Adipocyte (in vitro differentiated cells): Measurements from ENCODE around the gene TEX35.

Experiments
- DNase-seq: peaks from one replicate; pipeline ENCODE4 v3.0.0-alpha.2; 2015; ENCODE audit warnings: low read depth
- H3K27me3 ChIP-seq: replicated peaks from 2 replicates; pipeline ENCODE4 v1.7.0; 2013; ENCODE audit warnings: mild to moderate bottlenecking, low read length, moderate library complexity; ENCODE audit not compliant: control insufficient read depth, insufficient read depth
- H3K36me3 ChIP-seq: 2 replicates; pipeline ENCODE4 v1.7.0; 2013; ENCODE audit warnings: low read length, mild to moderate bottlenecking, moderate library complexity; ENCODE audit not compliant: control insufficient read depth, insufficient read depth, severe bottlenecking
- H3K4me1 ChIP-seq: 2 replicates; pipeline ENCODE4 v1.7.0; 2013; ENCODE audit warnings: mild to moderate bottlenecking, low read length, moderate library complexity; ENCODE audit not compliant: control insufficient read depth, insufficient read depth
- H3K4me3 ChIP-seq: 2 replicates; pipeline ENCODE4 v1.7.0; 2013; ENCODE audit warnings: mild to moderate bottlenecking, low read length, moderate library complexity
- H3K9ac ChIP-seq: 2 replicates; pipeline ENCODE4 v1.7.0; 2013; ENCODE audit warnings: mild to moderate bottlenecking, low read length, moderate library complexity
- H3K9me3 ChIP-seq: 2 replicates; pipeline ENCODE4 v1.7.0; 2013; ENCODE audit warnings: mild to moderate bottlenecking, low read length, moderate library complexity; ENCODE audit not compliant: control insufficient read depth

TEX35 gene

DNA sequence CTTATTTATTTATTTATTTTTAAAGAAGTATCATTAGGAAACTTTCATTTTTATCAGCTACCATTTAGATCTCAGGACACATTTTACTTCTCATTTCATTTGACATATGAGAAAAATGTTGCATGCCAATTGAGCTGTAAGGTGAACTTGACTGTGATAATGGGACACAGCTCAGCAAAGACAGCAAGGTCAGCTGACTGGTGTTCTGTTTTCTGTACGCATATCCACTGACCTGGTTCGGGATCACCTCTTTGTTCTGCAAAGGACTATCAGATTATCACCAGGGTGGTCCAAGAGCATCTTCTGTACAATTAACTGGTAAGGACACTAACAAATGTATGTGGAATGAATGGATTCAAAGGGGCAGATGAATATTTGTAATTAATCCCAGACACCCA, 51.9 kb downstream of the TEX35 start:
- Histone ChIP-seq H3K36me3 (no peaks in the 10 kb centered on the region), H3K27me3 (no peaks in the 10 kb centered on the region)
- DNase-seq = no peak

DNA sequence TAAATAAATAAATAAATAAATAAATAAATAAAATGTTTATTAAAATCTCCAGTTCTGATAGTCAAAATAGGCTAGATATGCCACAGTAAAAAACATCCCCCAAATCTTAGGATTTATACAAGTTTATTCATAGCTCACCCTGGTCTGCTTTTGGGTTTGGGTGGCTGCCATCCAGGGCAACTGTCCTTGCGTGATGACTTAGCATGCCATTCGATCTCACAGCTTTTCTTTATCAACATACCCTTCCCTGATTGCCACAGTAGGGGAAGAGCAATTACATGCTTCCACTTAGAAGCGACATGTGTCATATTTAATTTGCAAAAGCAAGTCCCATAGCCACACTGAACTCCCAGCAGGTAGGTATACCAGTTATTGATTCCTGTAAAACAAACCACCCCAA, 52.7 kb downstream of the TEX35 start:
- no peak overlapping the region for H3K9ac ChIP-seq
- H3K36me3 ChIP-seq = no peaks in the 10 kb centered on the region
- DNase-seq = no peak
- H3K9me3 ChIP-seq = peaks cover 10% of the 10 kb centered on the region
- H3K27me3 ChIP-seq = no peaks in the 10 kb centered on the region
- H3K4me1 ChIP-seq = peaks cover 8% of the 10 kb centered on the region
- no peak overlapping the region for H3K4me3 ChIP-seq

More for the DNA sequence above, 51.9 kb downstream of the TEX35 start:
- no peak overlapping the region for H3K4me3 ChIP-seq
- H3K9me3 ChIP-seq = peaks cover 10% of the 10 kb centered on the region
- no peak overlapping the region for H3K9ac ChIP-seq
- H3K4me1 ChIP-seq = peaks cover 8% of the 10 kb centered on the region

DNA sequence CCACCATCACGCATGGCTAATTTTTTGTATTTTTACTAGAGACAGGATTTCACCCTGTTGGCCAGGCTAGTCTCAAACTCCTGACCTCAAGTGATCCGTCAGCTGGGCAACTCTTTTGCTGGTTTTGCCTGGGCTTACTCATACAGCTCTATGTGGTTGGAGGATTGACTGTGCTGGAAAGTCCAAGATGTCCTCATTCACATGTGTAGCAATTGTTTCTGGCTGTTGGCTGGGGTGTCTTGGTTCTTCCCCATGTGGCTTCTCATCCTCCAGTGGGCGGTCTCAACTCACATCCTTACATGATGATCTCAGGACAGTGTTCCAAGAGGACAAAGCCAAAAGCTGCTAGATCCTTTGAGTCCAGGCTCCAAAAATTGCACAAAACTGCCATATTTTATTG, 53.3 kb downstream of the TEX35 start:
- peaks cover 10% of the 10 kb centered on the region for H3K9me3 ChIP-seq
- DNase-seq = no peak
- no peaks in the 10 kb centered on the region for H3K36me3 ChIP-seq
- H3K9ac ChIP-seq = no peak overlapping the region
- peaks cover 8% of the 10 kb centered on the region for H3K4me1 ChIP-seq
- H3K27me3 ChIP-seq = no peaks in the 10 kb centered on the region
- no peak overlapping the region for H3K4me3 ChIP-seq

DNA sequence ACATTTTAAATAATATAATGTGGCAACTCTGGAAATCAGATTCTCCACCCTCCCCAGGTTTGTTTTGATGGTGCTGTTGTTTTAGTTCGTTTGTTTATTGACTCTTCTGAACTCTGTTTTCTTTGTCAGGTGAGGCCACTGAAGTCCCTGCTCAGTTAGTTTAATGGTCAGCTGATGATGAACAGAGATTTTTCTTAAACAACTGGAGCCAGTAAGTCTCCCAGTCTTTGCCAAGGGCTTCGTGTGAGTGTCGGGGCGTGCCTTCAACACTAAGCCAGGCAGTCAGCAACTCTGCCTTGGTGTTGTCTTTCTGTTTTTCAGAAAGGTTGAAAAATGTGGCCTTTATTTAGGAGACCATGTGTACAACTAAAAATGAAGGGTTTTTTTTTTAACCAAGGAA, 58.9 kb downstream of the TEX35 start:
- Histone ChIP-seq H3K27me3 (no peaks in the 10 kb centered on the region), H3K9me3 (peaks cover 7% of the 10 kb centered on the region), H3K36me3 (no peaks in the 10 kb centered on the region), H3K4me1 (peaks cover 4% of the 10 kb centered on the region), H3K9ac (no peak overlapping the region), H3K4me3 (no peak overlapping the region)
- DNase-seq = no peak
